HL-60 (cell line): ENCODE results near the gene NFU1.

Experiments
- DNase-seq, 2 experiments: peaks; one replicate each; pipeline ENCODE4 v3.0.0-alpha.2; 2010 to 2020; ENCODE audit warnings: low read depth in 1 of 2, low spot score in 1 of 2
- H3K27ac ChIP-seq: fragments of 250-450 bp; sonication (Bioruptor Pico); replicated peaks from 2 replicates; pipeline ENCODE4 v1.5.1; 2020; ENCODE audit warnings: mild to moderate bottlenecking, moderate library complexity
- H3K27me3 ChIP-seq: fragments of 250-450 bp; sonication (Bioruptor Pico); 2 replicates; pipeline ENCODE4 v1.5.1; 2021; ENCODE audit warnings: mild to moderate bottlenecking, moderate library complexity; ENCODE audit not compliant: insufficient read depth, poor library complexity, severe bottlenecking
- H3K4me3 ChIP-seq: replicated peaks from 2 replicates; pipeline ENCODE4 v1.5.1; 2011; ENCODE audit warnings: mild to moderate bottlenecking, control low read depth, low read length; ENCODE audit not compliant: insufficient read depth
- GABPA ChIP-seq: IDR thresholded peaks from 2 replicates; pipeline ENCODE4 v1.6.1; 2012; ENCODE audit warnings: low read depth
- POLR2AphosphoS5 ChIP-seq: IDR thresholded peaks from 2 replicates; pipeline ENCODE4 v1.6.1; 2012; ENCODE audit warnings: low read depth
- REST ChIP-seq: IDR thresholded peaks from 2 replicates; pipeline ENCODE4 v1.6.1; 2012; ENCODE audit warnings: low read depth; ENCODE audit not compliant: insufficient replicate concordance
- SPI1 ChIP-seq: IDR thresholded peaks from 2 replicates; pipeline ENCODE4 v1.6.1; 2012; ENCODE audit warnings: low read depth, mild to moderate bottlenecking, borderline replicate concordance
- TF ChIP-seq, protein P1 (sequence below): IDR thresholded peaks from one replicate; pipeline ENCODE4 v1.5.1; 2011; ENCODE audit warnings: low read length, control low read depth, inconsistent platforms; ENCODE audit not compliant: insufficient read depth

NFU1 gene

GRCh38 chr2:69461404-69461803 is 24.2 kb upstream of the NFU1 start:
- Histone ChIP-seq H3K27ac (no peak overlapping the region), H3K27me3 (no peaks in the 10 kb centered on the region), H3K4me3 (no peak overlapping the region)
- no peak for DNase-seq
- TF ChIP-seq POLR2AphosphoS5 (no peak), SPI1 (no peak), REST (no peak), GABPA (no peak)
- TF ChIP-seq, protein P1, sequence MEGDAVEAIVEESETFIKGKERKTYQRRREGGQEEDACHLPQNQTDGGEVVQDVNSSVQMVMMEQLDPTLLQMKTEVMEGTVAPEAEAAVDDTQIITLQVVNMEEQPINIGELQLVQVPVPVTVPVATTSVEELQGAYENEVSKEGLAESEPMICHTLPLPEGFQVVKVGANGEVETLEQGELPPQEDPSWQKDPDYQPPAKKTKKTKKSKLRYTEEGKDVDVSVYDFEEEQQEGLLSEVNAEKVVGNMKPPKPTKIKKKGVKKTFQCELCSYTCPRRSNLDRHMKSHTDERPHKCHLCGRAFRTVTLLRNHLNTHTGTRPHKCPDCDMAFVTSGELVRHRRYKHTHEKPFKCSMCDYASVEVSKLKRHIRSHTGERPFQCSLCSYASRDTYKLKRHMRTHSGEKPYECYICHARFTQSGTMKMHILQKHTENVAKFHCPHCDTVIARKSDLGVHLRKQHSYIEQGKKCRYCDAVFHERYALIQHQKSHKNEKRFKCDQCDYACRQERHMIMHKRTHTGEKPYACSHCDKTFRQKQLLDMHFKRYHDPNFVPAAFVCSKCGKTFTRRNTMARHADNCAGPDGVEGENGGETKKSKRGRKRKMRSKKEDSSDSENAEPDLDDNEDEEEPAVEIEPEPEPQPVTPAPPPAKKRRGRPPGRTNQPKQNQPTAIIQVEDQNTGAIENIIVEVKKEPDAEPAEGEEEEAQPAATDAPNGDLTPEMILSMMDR, result no peak

DNA sequence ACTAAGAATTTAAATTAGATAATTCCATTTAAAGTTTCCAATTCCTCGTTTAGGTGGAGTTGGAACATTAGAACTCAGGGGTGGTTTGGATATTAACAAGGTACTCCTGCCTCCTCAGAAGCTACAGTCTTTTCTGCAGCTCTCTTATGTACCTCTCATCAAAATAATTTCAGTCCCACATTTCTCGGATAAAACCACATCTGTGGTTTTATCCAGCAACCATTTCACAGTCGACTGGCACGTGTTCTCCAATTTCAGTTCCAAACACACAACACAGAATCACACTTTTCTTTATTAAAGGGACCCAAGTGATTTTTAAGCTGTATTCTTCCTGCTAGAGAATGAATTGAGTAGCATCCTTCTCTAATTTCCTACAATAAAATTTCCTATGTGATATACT is 22.7 kb upstream of the NFU1 start:
- Histone ChIP-seq H3K27ac (no peak overlapping the region), H3K27me3 (no peaks in the 10 kb centered on the region), H3K4me3 (no peak overlapping the region)
- TF ChIP-seq REST, result no peak
- TF ChIP-seq POLR2AphosphoS5, result no peak
- no peak for TF ChIP-seq SPI1
- TF ChIP-seq GABPA, result no peak
- TF ChIP-seq, protein P1, result no peak
- DNase-seq, result no peak

- H3K27ac ChIP-seq, result no peak overlapping the region
- H3K27me3 ChIP-seq, result no peaks in the 10 kb centered on the region
- H3K4me3 ChIP-seq, result no peak overlapping the region
- no peak for TF ChIP-seq GABPA
- TF ChIP-seq SPI1, result peak; percentile 86; the same call in 1 of the 2 replicates
- TF ChIP-seq REST, result no peak
- TF ChIP-seq, protein P1, result no peak
- DNase-seq, result no peak
Observed at GRCh38 chr2:69456950-69457445, 19.8 kb upstream of the NFU1 start.
